ENCODE results near the gene ACSM4. TPM values are rescaled to one million over a fixed set of nuclear protein-coding genes. Genes with fewer than 3 reads are reported as not detected.

The ACSM4 gene
- total RNA-seq, 1 experiment from 2014 or later, result not detected

GRCh38 chr12:7376196-7376595 is 72.3 kb downstream of the ACSM4 start:
- ChIA-PET POLR2A (interaction anchor here (0.6 kb wide), 1 partner anchor 164 kb away, joined by 3 read pairs; no protein-coding TSS in a partner anchor), CTCF (interaction anchor here (1.3 kb wide), 1 partner anchor 84 kb away, joined by 3 read pairs; no protein-coding TSS in a partner anchor)
- H3K4me3 Mint-ChIP-seq (ENCODE audit: unreplicated experiment), result no peak overlapping the region
- H3K36me3 Mint-ChIP-seq (ENCODE audit: insufficient read depth, unreplicated experiment), result no peaks in the 10 kb centered on the region
- H3K9me3 Mint-ChIP-seq (ENCODE audit: unreplicated experiment), result no peaks in the 10 kb centered on the region
- no TSS peak for BruUV-seq (replicated peaks)
- H3K27me3 Mint-ChIP-seq (ENCODE audit: insufficient read depth, unreplicated experiment), result no peaks in the 10 kb centered on the region
- no peak overlapping the region for H3K27ac Mint-ChIP-seq (ENCODE audit: low read depth, unreplicated experiment)
- H3K4me1 Mint-ChIP-seq (ENCODE audit: insufficient read depth, unreplicated experiment), result peaks cover 5% of the 10 kb centered on the region
- peak; percentile 25 for DNase-seq (ENCODE audit: unreplicated experiment)
- intact Hi-C loops (cut with micrococcal nuclease), result no loop called here
- TF ChIP-seq CTCF (IDR thresholded peaks at IDR 0.05; ENCODE audit: unreplicated experiment), result no peak

Other genes with a start within 250 kb of the ACSM4 start
- 6.0 and 11.5 TPM in 2 replicates for gene C1S, start 243.4 kb upstream of the ACSM4 start, total RNA-seq (2022)
- 13.1 and 16.7 TPM in 2 replicates for gene C1R, start 211.6 kb upstream of the ACSM4 start, total RNA-seq (2022)
- 49.8 and 55.7 TPM in 2 replicates for gene C1RL, start 194.9 kb upstream of the ACSM4 start, total RNA-seq (2022)
- gene RBP5, start 175.2 kb upstream of the ACSM4 start, total RNA-seq (2022), result not detected in 2 replicates
- 34.6 and 40.2 TPM in 2 replicates for gene CLSTN3, start 173.7 kb upstream of the ACSM4 start, total RNA-seq (2022)
- gene PEX5, start 114.4 kb upstream of the ACSM4 start, total RNA-seq (2022), result 42.2 and 49.4 TPM in 2 replicates
- 2.1 and 3.5 TPM in 2 replicates for gene CD163L1, start 140.1 kb downstream of the ACSM4 start, total RNA-seq (2022)
- not detected in 2 replicates for gene CD163, start 199.7 kb downstream of the ACSM4 start, total RNA-seq (2022)

All from MCF 10A (cell line).